Activated effector memory CD4-positive, alpha-beta T cell treated with anti-CD3 and anti-CD28 coated beads, Interleukin-2, amount 50 U/mL, for 16 hours (primary cell): Measurements from ENCODE around the gene PTGES3L.

Experiments used
- DNase-seq: peaks from one replicate; pipeline ENCODE4 v3.0.0-alpha.2; 2020

PTGES3L gene

DNA sequence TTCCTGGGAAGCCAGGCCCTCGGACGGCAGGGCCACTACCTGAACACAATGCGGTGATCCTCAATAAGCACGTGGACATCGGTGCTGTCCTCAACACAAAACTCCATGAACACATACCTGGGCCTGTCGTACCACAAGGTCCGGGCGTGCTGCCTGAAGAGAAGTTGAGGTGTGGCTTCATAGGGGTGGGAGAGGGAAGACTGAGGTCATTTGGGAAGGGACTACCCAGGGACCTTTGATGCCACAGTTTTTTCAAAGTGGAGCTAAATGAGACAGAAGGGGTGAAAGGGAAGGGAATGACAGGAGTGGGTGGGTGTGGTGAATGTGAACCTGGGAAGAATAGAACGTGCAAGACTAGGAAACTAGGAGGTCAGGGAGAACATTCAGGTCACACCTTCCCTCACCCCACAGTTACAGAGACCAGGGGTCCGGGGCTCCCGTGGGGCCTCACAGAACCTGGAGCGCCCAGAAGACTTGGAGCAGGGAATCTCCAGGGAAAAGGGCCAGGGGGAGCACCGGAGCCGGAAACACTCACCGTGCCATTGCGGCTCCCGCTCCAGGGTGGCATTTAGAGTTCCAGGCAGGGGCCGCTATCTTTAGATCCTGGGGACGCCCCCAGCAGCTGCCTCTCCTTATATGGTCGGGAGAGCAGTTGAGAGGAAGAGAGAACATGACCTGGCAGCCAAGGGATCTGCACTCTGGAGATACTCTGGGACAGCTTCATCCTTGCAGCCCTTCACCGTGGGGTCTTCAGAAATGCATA is at the start of gene PTGES3L:
TSS of gene PTGES3L (minus strand) at position 570 of the 763 bp plus-strand sequence. CDS start at position 543, 27 bp downstream.
- peak; percentile 66 for DNase-seq

GRCh38 chr17:43028221-43028861 is 48.5 kb upstream of the PTGES3L start:
- DNase-seq: no peak

GRCh38 chr17:43027091-43028032 is 47.5 kb upstream of the PTGES3L start:
- DNase-seq: no peak

GRCh38 chr17:43026595-43026994 is 46.7 kb upstream of the PTGES3L start:
- DNase-seq: no peak

DNA sequence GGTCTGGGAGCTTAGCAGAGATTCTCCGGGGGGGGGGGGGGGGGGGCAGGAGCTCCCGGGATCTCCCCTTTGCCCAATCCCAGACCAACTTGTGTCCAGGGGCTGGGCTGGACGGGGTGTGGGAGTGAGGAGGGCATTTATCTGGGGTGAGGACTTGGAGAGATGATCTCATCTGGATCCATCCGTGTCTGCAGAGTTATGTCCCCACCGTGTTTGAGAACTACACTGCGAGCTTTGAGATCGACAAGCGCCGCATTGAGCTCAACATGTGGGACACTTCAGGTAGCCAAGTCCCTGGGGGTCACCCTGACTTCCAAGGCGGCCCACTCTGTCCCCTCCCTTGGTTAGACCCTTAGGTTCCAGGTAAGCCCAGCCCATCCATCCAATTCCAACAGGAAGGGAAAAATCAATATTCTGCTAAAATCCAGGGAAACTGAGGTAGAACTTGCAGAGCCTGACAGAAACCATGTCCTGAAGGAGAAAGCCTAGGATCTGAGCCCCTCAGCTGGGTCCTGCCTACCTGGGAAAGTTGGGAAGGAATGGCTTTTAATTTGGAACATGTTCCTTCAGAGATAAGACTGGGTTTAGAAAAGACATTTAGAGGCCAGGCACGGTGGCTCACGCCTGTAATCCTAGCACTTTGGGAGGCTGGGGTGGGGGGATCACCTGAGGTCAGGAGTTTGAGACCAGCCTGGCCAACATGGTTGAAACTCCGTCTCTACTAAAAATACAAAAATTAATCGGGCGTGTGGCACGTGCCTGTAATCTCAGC is 46.1 kb upstream of the PTGES3L start:
- no peak for DNase-seq

- DNase-seq: no peak
Observed at GRCh38 chr17:43025290-43025657, 45.4 kb upstream of the PTGES3L start.

GRCh38 chr17:43024407-43025289 is 44.8 kb upstream of the PTGES3L start, which contains the start of gene RND2:
Gene RND2, plus strand, starts transcription at chr17:43025231. Its CDS starts 117 bp downstream, at chr17:43025348.
- peak; percentile 91 for DNase-seq

GRCh38 chr17:43021741-43022512 is 42.0 kb upstream of the PTGES3L start, which contains the start of gene VAT1:
Gene VAT1, minus strand, starts transcription at chr17:43022385. Its CDS starts 63 bp downstream, at chr17:43022322.
- DNase-seq: peak; percentile 90

- no peak for DNase-seq
Observed at GRCh38 chr17:43020789-43021740, 41.2 kb upstream of the PTGES3L start.

- no peak for DNase-seq
Observed at GRCh38 chr17:43020030-43020621, 40.2 kb upstream of the PTGES3L start.

GRCh38 chr17:43019418-43019817 is 39.5 kb upstream of the PTGES3L start:
- DNase-seq: no peak

DNA sequence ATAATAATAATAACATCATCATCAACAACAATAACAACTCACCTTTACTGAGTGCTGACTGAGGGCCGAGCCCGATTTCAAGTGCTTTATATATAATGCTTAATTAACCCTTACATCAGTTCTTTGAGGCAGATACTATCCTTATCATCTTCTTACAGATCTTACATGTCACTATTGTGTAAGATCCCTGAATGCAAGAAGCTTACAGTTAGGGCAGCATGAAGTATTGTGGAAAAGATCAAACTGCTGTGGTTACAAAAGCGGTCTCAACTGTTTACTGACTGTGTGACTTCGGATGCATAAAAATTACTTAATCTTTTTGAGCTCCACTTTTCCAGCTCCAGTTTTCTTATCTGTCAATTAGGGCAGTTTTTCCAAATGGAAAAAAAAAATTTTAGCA is 39.1 kb upstream of the PTGES3L start:
- no peak for DNase-seq

- no peak for DNase-seq
Observed at GRCh38 chr17:43018008-43018853, 38.4 kb upstream of the PTGES3L start.

- DNase-seq: no peak
Observed at GRCh38 chr17:43016216-43016615, 36.3 kb upstream of the PTGES3L start.

- no peak for DNase-seq
Observed at GRCh38 chr17:43015579-43015978, 35.7 kb upstream of the PTGES3L start.

DNA sequence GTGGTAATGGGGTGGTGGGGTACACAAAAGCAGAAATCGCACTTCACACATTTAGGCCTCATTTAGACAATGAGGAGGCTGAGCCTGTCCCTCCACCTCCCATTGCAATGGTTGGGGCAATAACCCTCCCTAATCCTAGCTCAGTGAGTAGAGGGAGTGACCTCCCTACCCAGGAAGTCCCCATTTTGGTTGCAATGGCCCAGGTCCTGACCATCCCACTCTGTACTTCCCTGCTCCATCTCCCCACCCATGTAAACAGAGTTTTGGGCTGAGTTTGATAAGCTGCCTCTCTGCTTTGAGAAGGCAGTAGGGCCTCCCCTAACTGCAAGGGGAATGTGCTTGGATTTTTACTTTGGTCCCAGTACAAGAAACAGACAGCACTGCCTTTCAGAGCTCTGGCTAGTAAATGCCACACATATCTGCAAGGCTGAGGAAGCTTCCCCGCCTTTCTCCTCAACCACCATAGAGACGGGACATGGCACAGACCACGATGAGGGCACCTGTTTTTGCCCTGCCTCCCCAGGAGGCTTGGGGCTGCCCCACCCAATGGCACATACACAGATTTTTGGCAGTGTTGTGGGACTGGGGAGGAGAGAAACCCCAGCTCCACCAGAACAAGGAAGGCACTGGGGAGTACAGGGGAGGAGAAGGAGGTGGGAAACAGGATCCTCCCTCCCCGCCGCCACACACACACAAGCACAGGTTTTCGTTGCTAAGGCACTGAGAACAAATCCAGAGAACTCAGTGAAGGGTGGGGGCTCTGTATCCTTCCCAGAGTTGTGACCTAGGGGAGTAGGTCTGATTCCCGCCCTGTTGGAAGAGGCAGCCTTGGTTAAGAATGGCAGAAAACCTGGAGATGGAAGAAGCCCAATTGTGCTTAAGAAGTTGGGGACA is 35.0 kb upstream of the PTGES3L start:
- DNase-seq: no peak
